Measurements from ENCODE around the gene GPR139.

GPR139 gene

DNA sequence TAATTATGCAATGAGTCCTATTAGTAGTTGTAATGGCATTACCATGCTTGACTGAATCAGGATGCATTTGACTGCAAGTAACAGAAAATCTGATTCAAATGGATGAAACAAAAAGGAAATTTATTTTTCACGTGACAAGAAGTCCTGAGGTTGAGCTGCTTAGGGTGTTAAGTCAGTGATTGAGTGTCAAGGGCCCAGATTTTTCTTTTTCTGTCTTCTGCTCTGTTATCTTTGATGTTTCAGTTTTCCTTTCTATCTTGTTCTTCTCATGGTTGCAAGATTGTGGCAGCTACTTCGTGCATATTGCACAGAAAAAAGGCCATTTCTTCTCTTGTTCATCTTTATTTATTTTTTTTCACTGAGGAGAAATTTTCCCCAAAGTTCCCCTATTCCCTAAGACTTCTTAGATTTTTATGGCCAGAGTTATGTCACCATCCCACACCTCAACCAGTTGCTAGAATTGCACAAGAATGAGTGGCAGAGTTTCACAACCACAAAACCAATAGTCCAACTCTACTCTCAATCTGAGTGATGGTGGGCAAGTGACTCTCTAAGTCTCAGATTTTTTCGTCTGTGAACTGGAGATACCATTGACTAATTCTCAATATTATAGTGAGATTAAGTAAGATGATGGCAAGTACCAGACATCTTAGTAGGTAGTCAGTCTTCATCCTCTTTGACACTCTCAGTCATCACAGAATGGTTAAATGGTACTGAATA is 15.7 kb upstream of the GPR139 start:
- TF ChIP-seq, protein P1, sequence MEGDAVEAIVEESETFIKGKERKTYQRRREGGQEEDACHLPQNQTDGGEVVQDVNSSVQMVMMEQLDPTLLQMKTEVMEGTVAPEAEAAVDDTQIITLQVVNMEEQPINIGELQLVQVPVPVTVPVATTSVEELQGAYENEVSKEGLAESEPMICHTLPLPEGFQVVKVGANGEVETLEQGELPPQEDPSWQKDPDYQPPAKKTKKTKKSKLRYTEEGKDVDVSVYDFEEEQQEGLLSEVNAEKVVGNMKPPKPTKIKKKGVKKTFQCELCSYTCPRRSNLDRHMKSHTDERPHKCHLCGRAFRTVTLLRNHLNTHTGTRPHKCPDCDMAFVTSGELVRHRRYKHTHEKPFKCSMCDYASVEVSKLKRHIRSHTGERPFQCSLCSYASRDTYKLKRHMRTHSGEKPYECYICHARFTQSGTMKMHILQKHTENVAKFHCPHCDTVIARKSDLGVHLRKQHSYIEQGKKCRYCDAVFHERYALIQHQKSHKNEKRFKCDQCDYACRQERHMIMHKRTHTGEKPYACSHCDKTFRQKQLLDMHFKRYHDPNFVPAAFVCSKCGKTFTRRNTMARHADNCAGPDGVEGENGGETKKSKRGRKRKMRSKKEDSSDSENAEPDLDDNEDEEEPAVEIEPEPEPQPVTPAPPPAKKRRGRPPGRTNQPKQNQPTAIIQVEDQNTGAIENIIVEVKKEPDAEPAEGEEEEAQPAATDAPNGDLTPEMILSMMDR (IDR thresholded peaks at IDR 0.05; ENCODE audit: insufficient read depth, low read length): no peak
- no peak for TF ChIP-seq POLR2AphosphoS5 (IDR thresholded peaks at IDR 0.05; ENCODE audit: low read depth)
- no peak for TF ChIP-seq GABPA (IDR thresholded peaks at IDR 0.05; ENCODE audit: low read depth)
- no peak for TF ChIP-seq SPI1 (IDR thresholded peaks at IDR 0.05; ENCODE audit: borderline replicate concordance, low read depth)
- TF ChIP-seq, protein P2, sequence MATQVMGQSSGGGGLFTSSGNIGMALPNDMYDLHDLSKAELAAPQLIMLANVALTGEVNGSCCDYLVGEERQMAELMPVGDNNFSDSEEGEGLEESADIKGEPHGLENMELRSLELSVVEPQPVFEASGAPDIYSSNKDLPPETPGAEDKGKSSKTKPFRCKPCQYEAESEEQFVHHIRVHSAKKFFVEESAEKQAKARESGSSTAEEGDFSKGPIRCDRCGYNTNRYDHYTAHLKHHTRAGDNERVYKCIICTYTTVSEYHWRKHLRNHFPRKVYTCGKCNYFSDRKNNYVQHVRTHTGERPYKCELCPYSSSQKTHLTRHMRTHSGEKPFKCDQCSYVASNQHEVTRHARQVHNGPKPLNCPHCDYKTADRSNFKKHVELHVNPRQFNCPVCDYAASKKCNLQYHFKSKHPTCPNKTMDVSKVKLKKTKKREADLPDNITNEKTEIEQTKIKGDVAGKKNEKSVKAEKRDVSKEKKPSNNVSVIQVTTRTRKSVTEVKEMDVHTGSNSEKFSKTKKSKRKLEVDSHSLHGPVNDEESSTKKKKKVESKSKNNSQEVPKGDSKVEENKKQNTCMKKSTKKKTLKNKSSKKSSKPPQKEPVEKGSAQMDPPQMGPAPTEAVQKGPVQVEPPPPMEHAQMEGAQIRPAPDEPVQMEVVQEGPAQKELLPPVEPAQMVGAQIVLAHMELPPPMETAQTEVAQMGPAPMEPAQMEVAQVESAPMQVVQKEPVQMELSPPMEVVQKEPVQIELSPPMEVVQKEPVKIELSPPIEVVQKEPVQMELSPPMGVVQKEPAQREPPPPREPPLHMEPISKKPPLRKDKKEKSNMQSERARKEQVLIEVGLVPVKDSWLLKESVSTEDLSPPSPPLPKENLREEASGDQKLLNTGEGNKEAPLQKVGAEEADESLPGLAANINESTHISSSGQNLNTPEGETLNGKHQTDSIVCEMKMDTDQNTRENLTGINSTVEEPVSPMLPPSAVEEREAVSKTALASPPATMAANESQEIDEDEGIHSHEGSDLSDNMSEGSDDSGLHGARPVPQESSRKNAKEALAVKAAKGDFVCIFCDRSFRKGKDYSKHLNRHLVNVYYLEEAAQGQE (IDR thresholded peaks at IDR 0.05; ENCODE audit: insufficient replicate concordance, low read depth): no peak
- Histone ChIP-seq H3K4me3 (replicated peaks; ENCODE audit: insufficient read depth, low read length) (no peak overlapping the region), H3K27me3 (ENCODE audit: insufficient read depth, poor library complexity, severe bottlenecking) (peaks cover 4% of the 10 kb centered on the region), H3K27ac (replicated peaks) (no peak overlapping the region)
- DNase-seq (ENCODE audit: low read depth in 1 of 2, low spot score in 1 of 2): no peak

DNA sequence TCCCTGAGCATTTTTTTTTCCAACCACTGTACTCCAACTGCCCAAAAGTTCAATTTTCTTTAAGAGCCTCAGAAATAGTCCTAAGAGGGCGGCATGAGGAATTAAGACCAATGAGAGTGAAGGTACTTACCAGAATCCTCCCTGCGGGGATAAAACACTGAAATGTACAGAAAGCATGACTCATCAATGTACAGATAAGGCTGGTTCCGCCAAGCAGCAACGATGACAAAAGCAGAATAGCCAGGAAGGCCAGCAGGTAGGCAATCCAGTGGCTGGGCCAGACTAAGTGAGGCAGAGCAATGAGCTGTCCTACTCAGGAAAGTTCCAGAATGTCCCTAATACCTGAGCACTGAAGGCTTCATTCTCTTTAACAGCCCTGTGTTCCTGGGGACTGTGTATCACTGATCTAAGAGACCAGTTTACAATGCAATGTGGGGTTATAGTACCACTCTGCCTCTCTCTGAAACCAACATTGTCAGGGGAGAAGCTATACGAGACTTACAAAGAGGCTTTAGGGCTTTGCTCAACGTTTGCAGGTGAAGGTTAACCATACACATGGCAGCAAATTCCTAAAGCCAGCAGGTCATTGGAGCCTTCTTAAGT is 11.0 kb upstream of the GPR139 start:
- Histone ChIP-seq H3K27me3 (ENCODE audit: insufficient read depth, poor library complexity, severe bottlenecking) (no peaks in the 10 kb centered on the region), H3K4me3 (replicated peaks; ENCODE audit: insufficient read depth, low read length) (no peak overlapping the region), H3K27ac (replicated peaks) (no peak overlapping the region)
- DNase-seq (ENCODE audit: low read depth in 1 of 2, low spot score in 1 of 2): no peak
- TF ChIP-seq, protein P1 (IDR thresholded peaks at IDR 0.05; ENCODE audit: insufficient read depth, low read length): no peak
- TF ChIP-seq POLR2AphosphoS5 (IDR thresholded peaks at IDR 0.05; ENCODE audit: low read depth): no peak
- TF ChIP-seq, protein P2 (IDR thresholded peaks at IDR 0.05; ENCODE audit: insufficient replicate concordance, low read depth): no peak
- TF ChIP-seq SPI1 (IDR thresholded peaks at IDR 0.05; ENCODE audit: borderline replicate concordance, low read depth): no peak
- no peak for TF ChIP-seq GABPA (IDR thresholded peaks at IDR 0.05; ENCODE audit: low read depth)

DNA sequence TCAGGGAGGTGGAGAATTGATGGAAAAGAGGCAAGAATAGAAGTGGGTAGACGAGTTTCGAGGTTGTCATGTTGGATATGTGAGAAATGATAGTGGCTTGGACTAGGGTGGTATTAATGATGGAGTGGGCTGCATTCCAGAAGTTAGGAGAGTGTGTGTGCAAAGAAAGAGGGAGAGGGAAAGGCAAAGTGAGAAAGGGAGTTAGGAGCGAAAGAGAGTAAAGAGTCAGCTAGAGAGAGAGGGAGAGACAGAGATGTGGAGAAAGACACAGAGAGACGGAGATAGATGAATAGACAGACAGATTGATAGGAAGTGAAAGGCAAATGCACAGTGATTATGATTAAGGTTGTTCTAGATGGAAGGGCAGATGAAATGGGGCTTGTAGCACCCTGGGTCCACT is 5.4 kb upstream of the GPR139 start:
- no peak overlapping the region for H3K4me3 ChIP-seq (replicated peaks; ENCODE audit: insufficient read depth, low read length)
- DNase-seq (ENCODE audit: low read depth in 1 of 2, low spot score in 1 of 2): no peak
- H3K27me3 ChIP-seq (ENCODE audit: insufficient read depth, poor library complexity, severe bottlenecking): peaks cover 5% of the 10 kb centered on the region
- H3K27ac ChIP-seq (replicated peaks): no peak overlapping the region
- no peak for TF ChIP-seq POLR2AphosphoS5 (IDR thresholded peaks at IDR 0.05; ENCODE audit: low read depth)
- no peak for TF ChIP-seq SPI1 (IDR thresholded peaks at IDR 0.05; ENCODE audit: borderline replicate concordance, low read depth)
- TF ChIP-seq GABPA (IDR thresholded peaks at IDR 0.05; ENCODE audit: low read depth): no peak
- TF ChIP-seq, protein P1 (IDR thresholded peaks at IDR 0.05; ENCODE audit: insufficient read depth, low read length): no peak
- TF ChIP-seq, protein P2 (IDR thresholded peaks at IDR 0.05; ENCODE audit: insufficient replicate concordance, low read depth): no peak
